NK-92 treated with Interleukin-12 subunit alpha and Interleukin-12 subunit beta, amount 100 ng/mL, for 24 hours (cell line): ENCODE measurements around the gene GRIK3.
"Not testable (repeated sequence)": the region's sequence is repeated elsewhere in the genome, so short reads cannot be mapped to it uniquely, and the experiment has no call there.

Source experiments
- DNase-seq: peaks from one replicate; lab custom pipeline; 2025; lab: John Stamatoyannopoulos, UW

The GRIK3 gene

DNA sequence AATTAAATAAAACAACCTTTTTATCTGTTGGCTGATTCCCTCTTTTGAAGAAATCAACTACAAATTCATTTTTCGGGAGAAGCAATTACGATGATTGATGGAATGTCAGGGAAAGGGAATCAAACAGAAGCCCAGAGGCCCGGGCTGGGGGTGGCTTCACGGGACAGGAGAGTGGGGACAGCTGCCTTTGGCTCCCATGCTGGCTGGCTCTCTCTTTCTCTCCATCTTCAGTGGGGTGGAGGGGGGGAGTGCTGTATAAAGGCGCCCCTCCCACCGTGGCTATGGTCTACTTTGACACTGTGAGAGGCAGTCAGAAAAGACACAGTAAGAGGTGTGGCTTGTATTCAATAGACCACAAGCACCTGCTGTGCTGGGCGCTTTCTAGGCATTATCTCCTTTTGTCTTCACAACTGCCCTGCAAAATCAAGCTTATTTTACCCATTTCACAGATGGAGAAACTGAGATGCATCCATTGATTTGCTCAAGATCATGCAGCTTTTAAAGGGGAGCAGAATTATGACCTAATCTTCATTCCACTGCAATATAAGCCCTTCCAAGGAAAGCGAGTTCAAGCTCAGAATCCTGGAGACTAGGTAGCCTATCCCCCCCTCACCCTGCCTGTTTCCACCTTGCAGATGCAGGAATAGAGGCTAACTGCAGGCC, 92.9 kb downstream of the GRIK3 start:
- no peak for DNase-seq

DNA sequence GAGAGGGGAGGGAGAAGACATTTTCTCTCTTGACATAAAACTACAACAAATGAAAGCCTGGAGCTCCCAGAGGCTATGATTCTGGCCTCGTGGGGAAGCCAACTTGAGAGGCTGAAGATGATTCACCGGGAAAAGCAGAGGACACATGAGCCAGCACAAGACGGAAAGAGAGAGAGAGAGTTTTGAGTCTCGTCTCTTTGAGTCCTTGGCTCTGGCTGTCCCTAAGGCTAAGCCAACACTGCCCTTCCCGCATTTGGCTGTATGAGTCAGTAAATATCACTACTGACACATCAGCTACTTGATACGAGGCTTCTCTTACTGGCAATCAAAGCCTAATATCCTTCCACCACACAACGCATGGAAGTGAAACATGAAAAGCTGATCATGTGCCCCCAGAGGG, 95.5 kb downstream of the GRIK3 start:
- DNase-seq: no peak

GRCh38 chr1:36937371-36937770, 96.9 kb downstream of the GRIK3 start:
- DNase-seq: no peak

- no peak for DNase-seq
Measured at GRCh38 chr1:36934061-36934460, 100.3 kb downstream of the GRIK3 start.

- DNase-seq: no peak
Measured at GRCh38 chr1:36927826-36928225, 106.5 kb downstream of the GRIK3 start.

DNA sequence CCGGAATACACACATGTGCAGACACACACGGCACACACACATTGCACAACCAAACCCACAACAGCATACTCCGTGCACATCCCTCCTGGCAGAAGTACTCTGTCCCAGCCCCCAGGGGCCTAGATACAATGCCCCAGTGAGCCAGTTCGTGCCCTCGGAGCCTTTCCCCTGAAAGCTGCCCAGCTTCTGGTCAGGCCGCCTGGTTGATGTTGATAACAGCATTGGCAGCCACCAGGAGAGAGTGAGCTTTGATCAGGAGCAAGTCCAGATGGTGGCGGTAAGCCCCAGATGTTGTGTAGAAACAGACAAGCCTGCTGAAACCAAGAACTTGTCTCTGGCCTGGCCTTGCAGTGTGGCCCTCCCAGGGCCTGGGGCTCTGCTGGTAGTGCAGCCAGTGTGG, 109.1 kb downstream of the GRIK3 start:
- DNase-seq: no peak

GRCh38 chr1:36924282-36924811, 110.0 kb downstream of the GRIK3 start:
- no peak for DNase-seq

- no peak for DNase-seq
Measured at GRCh38 chr1:36922593-36923426, 111.5 kb downstream of the GRIK3 start.

GRCh38 chr1:36922071-36922470, 112.2 kb downstream of the GRIK3 start:
- no peak for DNase-seq

GRCh38 chr1:36920801-36921405, 113.4 kb downstream of the GRIK3 start:
- DNase-seq: no peak

DNA sequence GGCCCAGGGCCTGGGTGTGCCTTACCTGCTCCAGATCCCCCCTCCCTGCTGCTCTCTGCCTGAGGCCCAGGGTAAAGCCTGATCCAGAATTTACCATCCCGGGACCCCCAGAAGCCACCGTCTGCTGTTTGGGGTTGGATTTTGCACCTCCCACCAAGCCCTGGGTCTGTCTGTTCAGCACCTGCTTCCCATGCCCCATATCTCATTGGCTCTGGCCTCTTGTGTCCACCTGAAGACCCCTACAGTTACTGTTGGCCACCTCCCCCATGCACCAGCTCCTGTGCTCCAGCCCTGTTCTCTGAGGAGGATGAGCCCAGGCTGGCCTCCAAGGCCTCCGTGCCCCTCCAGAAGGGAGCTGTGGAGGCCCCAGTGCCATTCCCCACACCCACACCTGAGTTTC, 113.9 kb downstream of the GRIK3 start:
- no peak for DNase-seq

DNA sequence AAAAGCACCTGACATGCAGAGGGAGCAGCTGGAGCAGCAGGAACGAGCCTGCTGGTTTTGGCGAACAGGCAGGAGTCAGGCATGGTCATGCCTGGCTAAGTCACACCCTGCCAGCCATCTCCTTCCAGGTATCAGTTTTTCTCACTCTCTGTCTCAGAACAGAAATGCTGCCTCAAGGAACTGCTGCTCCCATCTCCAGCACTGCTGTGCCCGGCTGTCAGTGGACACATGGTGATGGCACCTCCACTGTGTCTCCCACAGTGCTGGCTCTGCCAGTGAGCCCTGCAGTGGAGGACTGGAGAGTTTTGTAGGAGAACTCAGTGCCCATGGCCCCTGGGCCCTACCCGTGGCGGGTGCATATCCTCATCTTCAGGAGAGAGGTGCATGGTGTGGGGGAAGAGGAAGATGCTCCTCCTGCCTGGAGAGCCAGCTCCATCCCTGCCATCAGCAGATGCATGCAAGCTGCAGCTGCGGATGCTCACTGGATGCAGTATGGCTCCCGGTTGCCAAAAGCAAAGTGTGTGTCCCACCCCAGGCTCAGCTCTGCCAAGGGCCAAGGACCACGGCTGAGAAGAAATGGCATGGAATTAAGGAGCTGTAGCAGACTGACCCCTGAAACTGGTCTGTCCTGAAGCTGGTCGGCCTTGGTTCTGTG, 114.7 kb downstream of the GRIK3 start:
- DNase-seq: no peak

- DNase-seq: no peak
Measured at GRCh38 chr1:36918604-36919003, 115.7 kb downstream of the GRIK3 start.

DNA sequence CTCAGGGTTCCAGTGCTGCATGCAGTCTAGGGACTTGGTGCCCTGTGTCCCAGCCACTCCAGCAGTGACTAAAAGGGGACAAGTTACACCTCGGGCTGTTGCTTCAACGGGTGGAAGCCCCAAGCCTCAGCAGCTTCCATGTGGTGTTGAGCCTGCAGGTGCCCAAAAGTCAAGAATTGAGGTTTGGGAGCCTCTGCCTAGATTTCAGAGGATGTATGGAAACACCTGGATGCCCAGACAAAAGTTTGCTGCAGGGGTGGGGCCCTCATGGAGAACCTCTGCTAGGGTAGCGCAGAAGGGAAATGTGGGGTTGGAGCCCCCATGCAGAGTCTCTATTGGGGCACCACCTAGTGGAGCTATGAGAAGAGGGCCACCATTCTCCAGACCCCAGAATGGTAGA, 117.8 kb downstream of the GRIK3 start:
- not testable (repeated sequence) for DNase-seq

DNA sequence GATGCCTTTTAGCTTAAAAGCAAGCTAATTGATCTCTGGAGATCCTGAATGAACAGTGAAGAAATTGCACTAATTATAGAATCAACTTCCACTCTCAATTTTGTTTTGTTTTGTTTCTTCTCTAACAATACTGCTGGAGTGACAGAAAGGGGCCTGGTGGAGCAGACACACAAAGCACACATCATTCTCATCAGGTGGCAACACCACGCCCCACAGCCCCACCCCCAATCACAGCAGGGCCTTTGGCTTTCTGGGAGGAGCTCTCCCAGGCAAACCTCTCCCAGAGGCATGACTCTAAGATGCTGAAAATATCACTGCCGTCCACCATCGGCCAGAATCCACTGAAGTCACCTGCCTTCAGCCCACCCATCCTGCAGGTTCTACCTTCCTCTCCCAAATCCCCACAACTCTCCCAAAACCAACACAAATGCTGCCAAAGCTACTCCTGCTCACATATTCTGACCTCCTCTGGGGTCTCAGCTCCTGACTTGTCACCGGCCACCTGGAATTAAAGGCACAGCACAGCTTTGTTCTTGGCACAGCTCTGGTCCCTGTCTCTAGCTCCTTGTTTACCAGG, 120.7 kb downstream of the GRIK3 start:
- no peak for DNase-seq

- no peak for DNase-seq
Measured at GRCh38 chr1:36913016-36913415, 121.3 kb downstream of the GRIK3 start.

DNA sequence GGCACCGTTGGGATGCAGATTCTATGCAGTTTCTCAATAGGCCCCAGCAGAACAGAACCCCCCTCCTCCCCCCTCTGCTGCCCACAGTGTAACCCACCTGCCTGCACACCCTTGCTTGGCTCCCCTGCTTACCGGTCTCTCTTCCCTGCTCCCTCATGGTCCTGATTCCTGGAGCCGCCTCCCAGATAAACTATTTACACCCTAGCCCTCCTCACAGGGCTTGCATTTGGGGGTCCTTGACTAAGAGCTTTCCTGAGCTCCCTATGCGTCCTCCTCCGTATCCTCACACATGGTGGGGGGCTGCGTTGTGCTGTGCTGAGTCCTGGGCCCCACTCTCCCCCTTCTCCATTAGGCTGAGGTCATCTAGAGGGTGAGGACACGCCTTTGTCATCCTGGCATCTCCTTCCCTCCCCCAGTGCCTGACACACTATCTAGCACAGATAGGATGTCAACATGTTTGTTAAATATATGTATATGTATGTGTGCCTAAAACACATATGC, 121.9 kb downstream of the GRIK3 start:
- no peak for DNase-seq

GRCh38 chr1:36911561-36912364, 122.6 kb downstream of the GRIK3 start:
- DNase-seq: no peak

- DNase-seq: peak; percentile 44
Measured at GRCh38 chr1:36910886-36911540, 123.3 kb downstream of the GRIK3 start.

GRCh38 chr1:36909946-36910725, 124.2 kb downstream of the GRIK3 start:
- peak; percentile 51 for DNase-seq
